Erythroblast (primary cell): ENCODE measurements around the gene TMEM161B.

Experiments
- GATA1 ChIP-seq: IDR thresholded peaks from 2 replicates; pipeline ENCODE4 v1.6.1; 2011; ENCODE audit warnings: low read depth, mild to moderate bottlenecking, control low read depth, low read length, moderate library complexity
- POLR2A ChIP-seq: IDR thresholded peaks from 2 replicates; pipeline ENCODE4 v1.6.1; 2011; ENCODE audit warnings: mild to moderate bottlenecking, low read length

- TF ChIP-seq POLR2A (no peak), GATA1 (no peak)
These were observed 123.4 kb downstream of the TMEM161B start for GRCh38 chr5:88145221-88145610.
